ENCODE measurements around the gene ILF2.

DNA sequence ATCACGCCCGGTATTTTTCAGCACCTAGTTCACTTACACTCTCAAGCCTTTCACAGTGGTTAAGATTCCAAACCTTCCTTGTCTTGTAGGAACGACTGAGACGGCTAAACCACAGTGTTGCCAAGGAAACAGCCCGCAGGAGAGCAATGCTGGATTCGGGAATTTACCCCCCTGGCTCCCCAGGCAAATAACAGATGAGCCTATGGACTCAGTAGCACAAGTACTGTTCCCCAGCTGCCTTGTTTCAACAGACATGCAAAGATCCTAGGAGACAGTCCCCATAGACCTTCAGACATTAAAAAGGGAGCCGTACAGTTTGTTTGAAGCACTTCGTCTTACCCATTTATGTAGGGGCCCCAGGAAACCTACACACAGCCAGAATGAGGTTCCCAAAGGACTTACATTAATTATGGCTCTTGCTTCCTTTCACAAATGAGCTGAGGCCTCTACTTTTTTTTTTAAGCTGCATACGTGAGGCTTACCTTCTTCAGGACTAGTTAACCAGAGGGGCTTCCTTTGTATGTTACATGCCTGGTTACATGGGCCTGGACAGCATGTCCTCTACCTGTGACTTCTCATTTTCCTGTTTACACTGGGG is 9.6 kb downstream of the ILF2 start:
- TF ChIP-seq POLR2A (IDR thresholded peaks at IDR 0.05; ENCODE audit: low read depth, low read length) (no peak; the same call in none of the 2 replicates), TAF1 (IDR thresholded peaks at IDR 0.05; ENCODE audit: borderline replicate concordance, low read depth, low read length) (no peak), POLR2AphosphoS5 (IDR thresholded peaks at IDR 0.05; ENCODE audit: low read depth, low read length) (peak; percentile 85)

All from GM12892 (cell line).